Endodermal cell (in vitro differentiated cells): Measurements from ENCODE around the gene TMTC2. TPM values are rescaled to one million over a fixed set of nuclear protein-coding genes. Genes with fewer than 3 reads are reported as not detected.

Source experiments
- DNase-seq: peaks from one replicate; pipeline ENCODE4 v3.0.0-alpha.2; 2017
- H3K27ac ChIP-seq: 2 replicates; pipeline ENCODE4 v1.5.1; 2013; ENCODE audit warnings: mild to moderate bottlenecking, low read depth, low read length, moderate library complexity
- H3K27me3 ChIP-seq: 2 replicates; pipeline ENCODE4 v1.6.1; 2013; ENCODE audit warnings: mild to moderate bottlenecking, low read length, moderate library complexity; ENCODE audit not compliant: insufficient read depth, control insufficient read depth, poor library complexity, severe bottlenecking
- H3K36me3 ChIP-seq: 2 replicates; pipeline ENCODE4 v1.7.0; 2013; ENCODE audit warnings: mild to moderate bottlenecking, low read length, moderate library complexity; ENCODE audit not compliant: control insufficient read depth, insufficient read depth
- H3K4me1 ChIP-seq: one replicate; pipeline ENCODE4 v1.7.0; 2013; ENCODE audit warnings: low read length; ENCODE audit not compliant: control insufficient read depth, insufficient read depth
- H3K4me3 ChIP-seq: 2 replicates; pipeline ENCODE4 v1.5.1; 2013; ENCODE audit warnings: mild to moderate bottlenecking, low read length, moderate library complexity
- H3K9ac ChIP-seq: 2 replicates; pipeline ENCODE4 v1.6.1; 2013; ENCODE audit warnings: mild to moderate bottlenecking, low read length, moderate library complexity; ENCODE audit not compliant: poor library complexity, severe bottlenecking; ENCODE audit errors: extremely low read depth
- H3K9me3 ChIP-seq: 2 replicates; pipeline ENCODE4 v1.6.1; 2013; ENCODE audit warnings: mild to moderate bottlenecking, low read length, moderate library complexity; ENCODE audit not compliant: control insufficient read depth
- H3K27ac Mint-ChIP-seq: 2 replicates; pipeline ENCODE4 v1.8.0; 2020; ENCODE audit warnings: mixed read lengths
- H3K27me3 Mint-ChIP-seq: 2 replicates; pipeline ENCODE4 v1.8.0; 2021; ENCODE audit warnings: mild to moderate bottlenecking, mixed read lengths; ENCODE audit not compliant: insufficient read depth
- H3K36me3 Mint-ChIP-seq: 2 replicates; pipeline ENCODE4 v1.8.0; 2020; ENCODE audit warnings: low read depth, mixed read lengths
- H3K4me1 Mint-ChIP-seq: 2 replicates; pipeline ENCODE4 v1.8.0; 2020; ENCODE audit warnings: mixed read lengths
- H3K4me3 Mint-ChIP-seq: 2 replicates; pipeline ENCODE4 v1.8.0; 2020; ENCODE audit warnings: mild to moderate bottlenecking, moderate library complexity, mixed read lengths
- H3K9me3 Mint-ChIP-seq: 2 replicates; pipeline ENCODE4 v1.8.0; 2020; ENCODE audit warnings: mild to moderate bottlenecking, mixed read lengths
- CTCF ChIP-seq: fragments of 200-600 bp; sonication (generic); conservative IDR thresholded peaks from 2 replicates; pipeline ENCODE4 v1.5.0; 2021; ENCODE audit warnings: antibody characterized with exemption, mild to moderate bottlenecking
- WGBS, 2 experiments: methylation state at CpG; one replicate each; pipeline versions ENCODE4 v1.1.5 to v1.1.7; 2013; ENCODE audit warnings: missing lambda C conversion rate in 2 of 2, mixed read lengths in 1 of 2; ENCODE audit not compliant: insufficient coverage in 1 of 2, insufficient read length in 1 of 2; 5-methylcytosine and 5-hydroxymethylcytosine counted together
- total RNA-seq, 2 donors: library from RNA; stranded (reverse); fragmentation: NEBNext Ultra II Directional in 1 of 2; extraction: Animal tissue kit (Norgen Biotek cat#: 25700) in 1 of 2; gene quantifications; 2 replicates in 1 of 2; 3 replicates in 1 of 2; pipeline ENCODE4 v1.2.1, GENCODE V29; 2021

The TMTC2 gene
- total RNA-seq, 2 donors from 2014 or later = 7.2 to 10.8 TPM

- H3K4me3 Mint-ChIP-seq = no peak overlapping the region
- no peak overlapping the region for H3K9ac ChIP-seq
- no peaks in the 10 kb centered on the region for H3K36me3 Mint-ChIP-seq
- H3K4me1 Mint-ChIP-seq = peaks cover 1% of the 10 kb centered on the region
- no peaks in the 10 kb centered on the region for H3K27me3 Mint-ChIP-seq
- no peak for DNase-seq
- no peaks in the 10 kb centered on the region for H3K9me3 Mint-ChIP-seq
- H3K9me3 ChIP-seq = no peaks in the 10 kb centered on the region
- no peak overlapping the region for H3K4me3 ChIP-seq
- H3K27ac ChIP-seq = no peak overlapping the region
- no peak overlapping the region for H3K27ac Mint-ChIP-seq
- no peak for TF ChIP-seq CTCF
- H3K27me3 ChIP-seq = no peaks in the 10 kb centered on the region
- no peaks in the 10 kb centered on the region for H3K4me1 ChIP-seq
- no peaks in the 10 kb centered on the region for H3K36me3 ChIP-seq
Measured at GRCh38 chr12:82645414-82645813, 41.3 kb upstream of the TMTC2 start.

GRCh38 chr12:82647853-82648252 is 38.9 kb upstream of the TMTC2 start:
- H3K27me3 Mint-ChIP-seq = no peaks in the 10 kb centered on the region

GRCh38 chr12:82648259-82648909 is 38.3 kb upstream of the TMTC2 start:
- Histone ChIP-seq H3K4me3 (no peak overlapping the region), H3K9me3 (no peaks in the 10 kb centered on the region), H3K27ac (no peak overlapping the region), H3K4me1 (no peaks in the 10 kb centered on the region), H3K9ac (no peak overlapping the region), H3K27me3 (no peaks in the 10 kb centered on the region), H3K36me3 (no peaks in the 10 kb centered on the region)
- Mint-ChIP-seq H3K4me1 (peaks cover 6% of the 10 kb centered on the region), H3K36me3 (no peaks in the 10 kb centered on the region), H3K9me3 (no peaks in the 10 kb centered on the region), H3K4me3 (no peak overlapping the region), H3K27me3 (no peaks in the 10 kb centered on the region), H3K27ac (no peak overlapping the region)
- no peak for TF ChIP-seq CTCF
- DNase-seq = no peak
- WGBS, 2 experiments = 82 to 88% methylated on average over 2 to 5 of the region's 5 CpGs

More at GRCh38 chr12:82647853-82648252, 38.9 kb upstream of the TMTC2 start:
- H3K4me3 Mint-ChIP-seq = no peak overlapping the region
- H3K27me3 ChIP-seq = no peaks in the 10 kb centered on the region
- WGBS, 2 experiments = 48 to 85% methylated on average over 2 to 4 of the region's 4 CpGs
- DNase-seq = no peak
- peaks cover 6% of the 10 kb centered on the region for H3K4me1 Mint-ChIP-seq
- H3K36me3 ChIP-seq = no peaks in the 10 kb centered on the region
- H3K27ac ChIP-seq = no peak overlapping the region
- no peaks in the 10 kb centered on the region for H3K9me3 Mint-ChIP-seq
- H3K9ac ChIP-seq = no peak overlapping the region
- no peaks in the 10 kb centered on the region for H3K36me3 Mint-ChIP-seq
- TF ChIP-seq CTCF = peak; percentile 34
- H3K4me3 ChIP-seq = no peak overlapping the region
- no peaks in the 10 kb centered on the region for H3K4me1 ChIP-seq
- H3K9me3 ChIP-seq = no peaks in the 10 kb centered on the region
- no peak overlapping the region for H3K27ac Mint-ChIP-seq
